A549 (cell line): ENCODE results near the gene MEN1. TPM values are rescaled to one million over a fixed set of nuclear protein-coding genes. Genes with fewer than 3 reads are reported as not detected.
A peak's percentile ranks its signal among the peaks of the same experiment; 100 is the strongest.

Source experiments
- ATAC-seq, 2 experiments: fragments of 200-7000 bp in 1 of 2; fragments of >200 bp in 1 of 2; cut with Nextera tagmentation in 1 of 2; cut with Tn5 transposase in 1 of 2; 3 replicates each; pipeline versions ENCODE4 v1.8.0 to v1.9.1; 2018 to 2020; ENCODE audit warnings: mild to moderate bottlenecking in 1 of 2, moderate library complexity in 1 of 2
- CTCF ChIA-PET: fragments of 300-600 bp; sonication (Branson Sonifier 250); formaldehyde crosslinking; extraction: SDS; loops from one replicate; lab custom pipeline; 2021; ENCODE audit warnings: antibody characterized with exemption, inconsistent platforms; lab: Yijun Ruan, JAX
- POLR2A ChIA-PET: fragments of 350-600 bp; formaldehyde crosslinking; extraction: SDS; loops from one replicate; lab custom pipeline; 2021; ENCODE audit warnings: antibody characterized with exemption, inconsistent platforms; lab: Yijun Ruan, JAX
- DNase-seq, 2 experiments: peaks; one replicate each; pipeline versions ENCODE4 v3.0.0 to v3.0.0-alpha.2; 2011 to 2016; ENCODE audit warnings: low read depth in 1 of 2, low spot score in 1 of 2
- FAIRE-seq: peaks from 2 replicates; lab custom pipeline; 2011; peaks lifted over from hg19 to GRCh38; lab: Jason Lieb, UNC
- H3K27ac ChIP-seq, 2 experiments: fragments of >200 bp; sonication (Bioruptor Twin); formaldehyde crosslinking; 3 replicates each; pipeline ENCODE4 v1.5.1; 2016 to 2017
- H3K4me1 ChIP-seq: fragments of >200 bp; sonication (Bioruptor Twin); formaldehyde crosslinking; 3 replicates; pipeline ENCODE4 v1.6.1; 2016
- H3K4me2 ChIP-seq: fragments of >200 bp; sonication (Bioruptor Twin); formaldehyde crosslinking; 3 replicates; pipeline ENCODE4 v1.6.1; 2016
- H3K4me3 ChIP-seq: fragments of >200 bp; sonication (Bioruptor Twin); formaldehyde crosslinking; 3 replicates; pipeline ENCODE4 v1.5.1; 2016
- H3K9me3 ChIP-seq: fragments of >200 bp; sonication (Bioruptor Twin); formaldehyde crosslinking; 3 replicates; pipeline ENCODE4 v1.6.1; 2016
- CBX2 ChIP-seq: fragments of 200-600 bp; sonication (generic); IDR thresholded peaks from 2 replicates; pipeline ENCODE4 v1.6.1; 2016; ENCODE audit warnings: low read depth, mild to moderate bottlenecking, borderline replicate concordance
- ELK1 ChIP-seq: fragments of 150-350 bp; IDR thresholded peaks from 2 replicates; pipeline ENCODE4 v1.6.1; 2014; ENCODE audit warnings: low read depth, mild to moderate bottlenecking, low read length
- FOSB ChIP-seq: fragments of 250-450 bp; sonication (Bioruptor Pico); IDR thresholded peaks from 2 replicates; pipeline ENCODE4 v1.5.0; 2020; ENCODE audit warnings: mild to moderate bottlenecking, moderate library complexity
- FOSL2 ChIP-seq, 2 experiments: fragments of 450-650 bp in 1 of 2; fragments of >200 bp in 1 of 2; sonication (Bioruptor Twin) in 1 of 2; formaldehyde crosslinking; IDR thresholded peaks; 2 replicates each; pipeline versions ENCODE4 v1.5.0 to v1.6.1; 2016 to 2020; ENCODE audit warnings: mild to moderate bottlenecking in 1 of 2, moderate library complexity in 1 of 2
- FOXS1 ChIP-seq: fragments of 250-450 bp; sonication (Bioruptor Pico); IDR thresholded peaks from 2 replicates; pipeline ENCODE4 v1.5.0; 2020; ENCODE audit warnings: mild to moderate bottlenecking, moderate library complexity
- GATA3 ChIP-seq: IDR thresholded peaks from 2 replicates; pipeline ENCODE4 v1.6.1; 2012; ENCODE audit warnings: borderline replicate concordance
- HES2 ChIP-seq: fragments of >200 bp; sonication (Bioruptor Twin); formaldehyde crosslinking; IDR thresholded peaks from 2 replicates; pipeline ENCODE4 v1.6.1; 2016
- HEYL ChIP-seq: fragments of 250-450 bp; sonication (Bioruptor Pico); IDR thresholded peaks from 2 replicates; pipeline ENCODE4 v1.8.0; 2021; ENCODE audit warnings: mild to moderate bottlenecking, moderate library complexity
- JUNB ChIP-seq: fragments of >200 bp; sonication (Bioruptor Twin); formaldehyde crosslinking; IDR thresholded peaks from 2 replicates; pipeline ENCODE4 v1.6.1; 2016
- KDM5A ChIP-seq: fragments of 200-600 bp; sonication (generic); IDR thresholded peaks from 2 replicates; pipeline ENCODE4 v1.6.1; 2016; ENCODE audit warnings: antibody characterized with exemption, mild to moderate bottlenecking
- PHF8 ChIP-seq: fragments of 200-600 bp; sonication (generic); IDR thresholded peaks from 2 replicates; pipeline ENCODE4 v1.6.1; 2016; ENCODE audit warnings: low read depth, mild to moderate bottlenecking, antibody characterized with exemption, moderate library complexity, borderline replicate concordance
- RNF2 ChIP-seq: fragments of 200-600 bp; sonication (generic); IDR thresholded peaks from 2 replicates; pipeline ENCODE4 v1.6.1; 2016; ENCODE audit warnings: low read depth, mild to moderate bottlenecking, antibody characterized with exemption, moderate library complexity, borderline replicate concordance
- ZC3H11A ChIP-seq: fragments of 450-650 bp; IDR thresholded peaks from 2 replicates; pipeline ENCODE4 v1.6.1; 2014; ENCODE audit warnings: antibody characterized with exemption, mild to moderate bottlenecking
- WGBS: methylation state at CpG from one replicate; pipeline ENCODE4 v1.1.6; 2017; ENCODE audit errors: missing lambda C conversion rate; 5-methylcytosine and 5-hydroxymethylcytosine counted together
- polyA plus RNA-seq, 4 experiments: library from polyadenylated mRNA; depleted of rRNA in 3 of 4; stranded (reverse); fragments of >200 nt; fragmentation: RNase III in 1 of 4; extraction: RNeasy Plus Mini Kit Qiagen cat#74134 plus additional on column Dnase treatment in 1 of 4; gene quantifications; 2 replicates in 3 of 4; 3 replicates in 1 of 4; pipeline ENCODE4 v1.2.3, GENCODE V29; 2011 to 2017

The MEN1 gene
- polyA plus RNA-seq, 2 of the 4 experiments (the other 2 are of a cell fraction), result 17.0 to 34.7 TPM

GRCh38 chr11:64838600-64839334 lies 28.4 kb upstream of the MEN1 start:
- FAIRE-seq (no peak), DNase-seq (no peak), ATAC-seq (no peak)
- TF ChIP-seq RNF2, result no peak
- TF ChIP-seq PHF8, result no peak
- no peak for TF ChIP-seq JUNB
- no peak for TF ChIP-seq GATA3
- no peak for TF ChIP-seq ZC3H11A
- no peak for TF ChIP-seq HEYL (CRISPR knock-in tag)
- no peak for TF ChIP-seq CBX2
- TF ChIP-seq HES2, result no peak
- no peak for TF ChIP-seq FOSB
- TF ChIP-seq FOXS1 (CRISPR knock-in tag), result no peak
- H3K27ac ChIP-seq, result no peak overlapping the region
- H3K9me3 ChIP-seq, result no peaks in the 10 kb centered on the region
- ChIA-PET POLR2A (no interaction called here), CTCF (interaction anchor here (1.5 to 39.4 kb wide), 5 partner anchors 8 to 176 kb away, joined by 4 to 1607 read pairs (median 9); partner anchors contain the start of genes ARL2 and EHD1)
- peaks cover 37% of the 10 kb centered on the region for H3K4me1 ChIP-seq
- no peak overlapping the region for H3K4me3 ChIP-seq
- no peak overlapping the region for H3K4me2 ChIP-seq
- 90% methylated on average over 27 of the region's 28 CpGs for WGBS

- CTCF ChIA-PET, result interaction anchor here (1.5 to 39.4 kb wide), 4 partner anchors 9 to 49 kb away, joined by 4 to 1607 read pairs (median 236); partner anchors contain the start of gene EHD1
Observed at GRCh38 chr11:64837887-64838351, 27.6 kb upstream of the MEN1 start.

GRCh38 chr11:64836448-64837072 lies 26.2 kb upstream of the MEN1 start:
- no peak for ATAC-seq
- Histone ChIP-seq H3K27ac (peak overlapping the region in 1 of 2 experiments; percentile 68; a peak in 4 of 6 replicates), H3K9me3 (no peaks in the 10 kb centered on the region), H3K4me2 (no peak overlapping the region), H3K4me3 (no peak overlapping the region), H3K4me1 (peaks cover 17% of the 10 kb centered on the region)
- ChIA-PET POLR2A (interaction anchor here (1.3 kb wide), 1 partner anchor 177 kb away, joined by 3 read pairs; the partner anchor contains the start of gene ARL2), CTCF (interaction anchor here (1.2 to 39.4 kb wide), 6 partner anchors 10 to 177 kb away, joined by 3 to 1607 read pairs (median 44); partner anchors contain the start of genes ARL2, CDC42BPG and EHD1)
- no peak for DNase-seq
- WGBS, result 86% methylated on average over 11 of the region's 16 CpGs
- no peak for FAIRE-seq
- no peak for TF ChIP-seq KDM5A

More at GRCh38 chr11:64837887-64838351, 27.6 kb upstream of the MEN1 start:
- H3K9me3 ChIP-seq, result no peaks in the 10 kb centered on the region
- peaks cover 28% of the 10 kb centered on the region for H3K4me1 ChIP-seq
- 92% methylated on average over 7 of the region's 10 CpGs for WGBS
- no peak for ATAC-seq
- FAIRE-seq, result no peak
- TF ChIP-seq ELK1, result no peak
- no peak for TF ChIP-seq FOSL2 (IDR thresholded peaks at IDR 0.05)
- TF ChIP-seq FOSL2 (CRISPR knock-in tag; IDR thresholded peaks at IDR 0.05), result no peak
- H3K4me3 ChIP-seq, result no peak overlapping the region
- no peak for DNase-seq
- H3K4me2 ChIP-seq, result no peak overlapping the region
- POLR2A ChIA-PET, result no interaction called here
- H3K27ac ChIP-seq, result no peak overlapping the region
